Upper lobe of left lung (tissue), 6 donors: Measurements from ENCODE around the gene DNAH10. TPM values are rescaled to one million over a fixed set of nuclear protein-coding genes. Genes with fewer than 3 reads are reported as not detected.

ENCODE experiments used
- ATAC-seq, 2 donors: fragments of 200-7000 bp; cut with Tn5 transposase; one replicate each; pipeline ENCODE4 v1.9.1; 2022; ENCODE audit warnings: mild to moderate bottlenecking in 2 of 2, moderate library complexity in 2 of 2; ENCODE audit not compliant: low FRiP score in 2 of 2
- DNase-seq, 2 donors: peaks; one replicate each; pipeline ENCODE4 v3.0.0-alpha.2; 2019 to 2020
- H3K27ac ChIP-seq, 4 donors: fragments of 200-600 bp; sonication (generic); one replicate each; pipeline ENCODE4 v1.5.1; 2016 to 2019
- H3K27me3 ChIP-seq, 4 donors: fragments of 200-600 bp; sonication (generic); one replicate each; pipeline ENCODE4 v1.5.1; 2017 to 2019
- H3K36me3 ChIP-seq, 4 donors: fragments of 200-600 bp; sonication (generic); one replicate each; pipeline ENCODE4 v1.5.1; 2016 to 2019
- H3K4me1 ChIP-seq, 4 donors: fragments of 200-600 bp; sonication (generic); one replicate each; pipeline ENCODE4 v1.5.1; 2018 to 2019
- H3K4me3 ChIP-seq, 4 donors: fragments of 200-600 bp; sonication (generic); one replicate each; pipeline ENCODE4 v1.5.1; 2017 to 2019; ENCODE audit warnings: mild to moderate bottlenecking in 2 of 4, moderate library complexity in 1 of 4
- H3K9me3 ChIP-seq, 4 donors: fragments of 200-600 bp; sonication (generic); one replicate each; pipeline ENCODE4 v1.5.1; 2018 to 2019
- EP300 ChIP-seq, 4 donors: sonication (generic); formaldehyde crosslinking; IDR thresholded peaks; one replicate each; pipeline ENCODE4 v1.5.1; 2017; ENCODE audit warnings: antibody characterized with exemption in 4 of 4, control low read depth in 2 of 4
- POLR2A ChIP-seq, 4 donors: fragments of 450-650 bp; IDR thresholded peaks; one replicate each; pipeline ENCODE4 v1.5.1; 2016 to 2017; ENCODE audit warnings: antibody characterized with exemption in 4 of 4, mild to moderate bottlenecking in 2 of 4
- POLR2AphosphoS5 ChIP-seq, 2 donors: sonication (generic); formaldehyde crosslinking; IDR thresholded peaks; one replicate each; pipeline ENCODE4 v1.5.1; 2017; ENCODE audit warnings: antibody characterized with exemption in 2 of 2
- WGBS, 2 donors: methylation state at CpG; one replicate each; pipeline ENCODE4 v1.1.5; 2017 to 2018; 5-methylcytosine and 5-hydroxymethylcytosine counted together
- total RNA-seq, 6 donors: library from RNA; depleted of rRNA in 4 of 6; stranded (reverse); fragments of >200 nt in 4 of 6; gene quantifications; one replicate each; pipeline versions ENCODE4 v1.1.0 to v1.2.1, GENCODE V29; 2016 to 2021
- TF ChIP-seq, protein P1 (sequence below), 6 experiments: fragments of 450-650 bp in 4 of 6; fragments of 200-600 bp in 2 of 6; sonication (generic) in 2 of 6; IDR thresholded peaks; one replicate each; pipeline ENCODE4 v1.5.1; 2016 to 2019; ENCODE audit warnings: antibody characterized with exemption in 6 of 6
- donor health status: DM: no; HTN: no; CAD: no; lungs with moderate emphysema.
- donor health status: DM: no; HTN: yes; CAD: no; lungs with severe emphysema.

DNAH10 gene
- total RNA-seq, 6 donors from 2014 or later: 0.31 to 46.0 (median 8.3) TPM

DNA sequence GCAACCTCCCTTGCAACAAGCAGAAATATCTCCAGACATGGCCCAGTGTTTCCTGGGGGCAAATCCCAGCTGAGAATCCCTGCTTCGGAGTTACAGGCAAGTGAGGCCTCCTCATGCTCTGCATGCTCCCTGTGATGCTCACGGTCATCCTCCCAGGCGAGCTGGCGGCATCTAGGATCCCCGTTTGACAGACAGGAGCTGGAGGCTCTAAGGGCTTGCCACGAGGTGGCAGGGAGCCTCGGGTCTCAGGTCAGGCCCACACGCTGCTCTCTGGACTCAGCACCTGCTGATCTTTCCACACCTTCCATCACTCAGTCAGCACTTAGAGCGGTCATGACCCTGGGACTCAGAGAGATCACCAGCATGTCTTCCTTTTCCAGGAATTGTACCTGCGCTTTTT lies 130.8 kb downstream of the DNAH10 start:
- DNase-seq (peak in 1 of 2 donors; percentile 31), ATAC-seq (no peak)
- Histone ChIP-seq H3K4me3 (no peak overlapping the region), H3K27ac (no peak overlapping the region), H3K9me3 (no peaks in the 10 kb centered on the region), H3K36me3 (no peaks in the 10 kb centered on the region), H3K27me3 (no peaks in the 10 kb centered on the region), H3K4me1 (no peaks in the 10 kb centered on the region)
- 58 to 78% methylated on average over 8 to 10 of the region's 10 CpGs for WGBS, 2 donors
- TF ChIP-seq EP300 (IDR thresholded peaks at IDR 0.05) (no peak), POLR2AphosphoS5 (IDR thresholded peaks at IDR 0.05) (no peak), POLR2A (IDR thresholded peaks at IDR 0.05) (no peak)
- TF ChIP-seq, protein P1, sequence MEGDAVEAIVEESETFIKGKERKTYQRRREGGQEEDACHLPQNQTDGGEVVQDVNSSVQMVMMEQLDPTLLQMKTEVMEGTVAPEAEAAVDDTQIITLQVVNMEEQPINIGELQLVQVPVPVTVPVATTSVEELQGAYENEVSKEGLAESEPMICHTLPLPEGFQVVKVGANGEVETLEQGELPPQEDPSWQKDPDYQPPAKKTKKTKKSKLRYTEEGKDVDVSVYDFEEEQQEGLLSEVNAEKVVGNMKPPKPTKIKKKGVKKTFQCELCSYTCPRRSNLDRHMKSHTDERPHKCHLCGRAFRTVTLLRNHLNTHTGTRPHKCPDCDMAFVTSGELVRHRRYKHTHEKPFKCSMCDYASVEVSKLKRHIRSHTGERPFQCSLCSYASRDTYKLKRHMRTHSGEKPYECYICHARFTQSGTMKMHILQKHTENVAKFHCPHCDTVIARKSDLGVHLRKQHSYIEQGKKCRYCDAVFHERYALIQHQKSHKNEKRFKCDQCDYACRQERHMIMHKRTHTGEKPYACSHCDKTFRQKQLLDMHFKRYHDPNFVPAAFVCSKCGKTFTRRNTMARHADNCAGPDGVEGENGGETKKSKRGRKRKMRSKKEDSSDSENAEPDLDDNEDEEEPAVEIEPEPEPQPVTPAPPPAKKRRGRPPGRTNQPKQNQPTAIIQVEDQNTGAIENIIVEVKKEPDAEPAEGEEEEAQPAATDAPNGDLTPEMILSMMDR (IDR thresholded peaks at IDR 0.05): no peak

DNA sequence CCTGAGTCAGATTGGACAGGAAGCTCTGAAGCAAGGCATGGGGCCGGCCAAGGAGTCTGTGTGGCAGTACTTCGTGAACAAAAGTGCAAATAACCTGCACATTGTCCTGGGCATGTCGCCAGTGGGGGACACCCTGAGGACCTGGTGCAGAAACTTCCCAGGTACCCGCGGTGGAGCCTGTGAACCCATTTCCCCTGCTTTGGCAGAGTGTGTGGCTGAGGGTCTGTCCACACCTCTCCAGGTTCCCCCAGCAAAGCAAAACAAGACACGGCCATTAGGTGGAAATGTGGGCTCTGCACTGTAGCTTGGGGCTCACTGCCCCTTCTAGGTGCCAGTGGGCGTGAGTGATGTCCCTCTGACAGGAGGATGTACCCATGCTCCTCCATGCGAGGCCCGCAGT lies 131.2 kb downstream of the DNAH10 start:
- ATAC-seq (peak in 1 of 2 donors; percentile 28), DNase-seq (no peak)
- no peaks in the 10 kb centered on the region for H3K27me3 ChIP-seq
- H3K36me3 ChIP-seq: no peaks in the 10 kb centered on the region
- H3K27ac ChIP-seq: no peak overlapping the region
- H3K4me1 ChIP-seq: no peaks in the 10 kb centered on the region
- no peak overlapping the region for H3K4me3 ChIP-seq
- H3K9me3 ChIP-seq: no peaks in the 10 kb centered on the region
- TF ChIP-seq POLR2AphosphoS5 (IDR thresholded peaks at IDR 0.05) (no peak), EP300 (IDR thresholded peaks at IDR 0.05) (no peak), POLR2A (IDR thresholded peaks at IDR 0.05) (no peak)
- TF ChIP-seq, protein P1 (IDR thresholded peaks at IDR 0.05): no peak
- WGBS, 2 donors: 68 to 69% methylated on average over 7 to 8 of the region's 9 CpGs

DNA sequence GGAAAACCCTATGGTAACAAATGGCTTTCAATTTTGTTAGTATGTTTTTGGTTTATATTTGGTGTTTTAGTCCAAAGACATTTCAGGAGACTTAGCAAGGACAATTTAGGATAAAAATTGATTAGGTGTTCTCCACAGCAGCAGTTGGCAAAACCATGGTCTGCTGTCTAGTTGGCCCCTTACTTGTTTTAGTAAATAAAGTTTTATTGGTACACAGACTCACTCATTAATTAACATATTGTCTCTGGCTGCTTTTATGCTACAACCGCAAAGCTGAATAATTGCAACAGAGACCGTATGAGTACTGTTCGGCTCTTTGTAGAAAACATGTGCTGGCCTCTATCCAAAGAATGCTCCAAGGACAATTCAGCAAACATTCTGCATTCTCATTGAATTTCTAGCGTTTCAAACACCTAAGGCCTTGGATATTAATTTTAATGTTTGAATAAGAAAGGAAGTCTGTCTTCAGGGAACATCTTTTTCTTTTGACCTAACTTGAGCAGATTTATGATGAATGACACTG lies 132.8 kb downstream of the DNAH10 start:
- TF ChIP-seq POLR2AphosphoS5 (IDR thresholded peaks at IDR 0.05): no peak
- TF ChIP-seq EP300 (IDR thresholded peaks at IDR 0.05): no peak
- TF ChIP-seq POLR2A (IDR thresholded peaks at IDR 0.05): no peak
- TF ChIP-seq, protein P1 (IDR thresholded peaks at IDR 0.05): no peak
- DNase-seq (no peak), ATAC-seq (no peak)
- Histone ChIP-seq H3K27me3 (no peaks in the 10 kb centered on the region), H3K36me3 (no peaks in the 10 kb centered on the region), H3K27ac (no peak overlapping the region), H3K9me3 (no peaks in the 10 kb centered on the region), H3K4me1 (no peaks in the 10 kb centered on the region), H3K4me3 (no peak overlapping the region)
- WGBS, 2 donors: 56 to 59% methylated on average over 4 of the region's 4 CpGs

- WGBS, 2 donors: 80 to 82% methylated on average over 8 of the region's 8 CpGs
- Histone ChIP-seq H3K27me3 (no peaks in the 10 kb centered on the region), H3K9me3 (no peaks in the 10 kb centered on the region), H3K36me3 (no peaks in the 10 kb centered on the region), H3K27ac (no peak overlapping the region), H3K4me1 (no peaks in the 10 kb centered on the region), H3K4me3 (no peak overlapping the region)
- ATAC-seq (no peak), DNase-seq (no peak)
- no peak for TF ChIP-seq POLR2A (IDR thresholded peaks at IDR 0.05)
- TF ChIP-seq EP300 (IDR thresholded peaks at IDR 0.05): no peak
- no peak for TF ChIP-seq POLR2AphosphoS5 (IDR thresholded peaks at IDR 0.05)
- TF ChIP-seq, protein P1 (IDR thresholded peaks at IDR 0.05): no peak
Observed at GRCh38 chr12:123895451-123895850, 133.3 kb downstream of the DNAH10 start.

DNA sequence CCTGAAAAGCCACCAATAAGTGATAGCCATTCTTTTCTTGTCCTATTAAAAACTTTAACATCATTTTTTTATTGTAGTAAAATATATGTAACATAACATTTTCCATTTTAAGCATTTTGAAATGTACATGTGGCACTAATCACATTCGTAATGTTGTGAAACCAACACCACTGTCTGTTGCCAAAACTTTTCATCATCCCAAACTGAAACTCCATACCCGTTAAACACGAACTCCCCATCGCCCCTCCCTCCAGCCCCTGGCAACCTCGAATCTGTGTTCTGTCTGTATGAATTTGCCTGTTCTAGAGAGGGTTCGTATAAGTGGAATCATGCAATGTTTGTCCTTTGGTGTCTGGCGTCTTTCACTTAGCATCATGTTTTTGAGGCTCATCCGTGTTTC lies 134.7 kb downstream of the DNAH10 start:
- Histone ChIP-seq H3K27me3 (no peaks in the 10 kb centered on the region), H3K9me3 (no peaks in the 10 kb centered on the region), H3K4me1 (no peaks in the 10 kb centered on the region), H3K27ac (no peak overlapping the region), H3K36me3 (no peaks in the 10 kb centered on the region), H3K4me3 (no peak overlapping the region)
- TF ChIP-seq POLR2A (IDR thresholded peaks at IDR 0.05) (no peak), EP300 (IDR thresholded peaks at IDR 0.05) (no peak), POLR2AphosphoS5 (IDR thresholded peaks at IDR 0.05) (no peak)
- TF ChIP-seq, protein P1 (IDR thresholded peaks at IDR 0.05): no peak
- DNase-seq: no peak
- WGBS, 2 donors: 54 to 63% methylated on average over 8 of the region's 8 CpGs
- peak in 1 of 2 donors; percentile 56 for ATAC-seq
